Esophagus muscularis mucosa (tissue), 4 donors: ENCODE data around the gene WNT3. TPM values are rescaled to one million over a fixed set of nuclear protein-coding genes. Genes with fewer than 3 reads are reported as not detected.

Source experiments
- DNase-seq: peaks from one replicate; pipeline ENCODE4 v3.0.0-alpha.2; 2017; ENCODE audit errors: extremely low spot score
- H3K27ac ChIP-seq, 4 donors: fragments of 200-600 bp; sonication (generic); replicated peaks in 1 of 4; 1 replicate in 3 of 4; 2 replicates in 1 of 4; pipeline ENCODE4 v1.5.1; 2016 to 2019; ENCODE audit warnings: mild to moderate bottlenecking in 1 of 4
- H3K27me3 ChIP-seq, 4 donors: fragments of 200-600 bp; sonication (generic); one replicate each; pipeline versions ENCODE4 v1.5.1 to v1.6.0; 2016 to 2019
- H3K36me3 ChIP-seq, 4 donors: fragments of 200-600 bp; sonication (generic); one replicate each; pipeline ENCODE4 v1.5.1; 2016 to 2019
- H3K4me1 ChIP-seq, 4 donors: fragments of 200-600 bp; sonication (generic); one replicate each; pipeline ENCODE4 v1.5.1; 2016 to 2019
- H3K4me3 ChIP-seq, 4 donors: fragments of 200-600 bp; sonication (generic); 1 replicate in 2 of 4; 2 replicates in 2 of 4; pipeline ENCODE4 v1.5.1; 2016 to 2019; ENCODE audit warnings: mild to moderate bottlenecking in 4 of 4, moderate library complexity in 1 of 4
- H3K9me3 ChIP-seq, 4 donors: fragments of 200-600 bp; sonication (generic); 1 replicate in 3 of 4; 2 replicates in 1 of 4; pipeline ENCODE4 v1.5.1; 2016 to 2019
- EP300 ChIP-seq: sonication (generic); formaldehyde crosslinking; IDR thresholded peaks from one replicate; pipeline ENCODE4 v1.6.1; 2017; ENCODE audit warnings: antibody characterized with exemption
- POLR2A ChIP-seq: fragments of 450-650 bp; IDR thresholded peaks from one replicate; pipeline ENCODE4 v1.6.1; 2017; ENCODE audit warnings: antibody characterized with exemption, moderate library complexity, mild to moderate bottlenecking, low read depth
- POLR2AphosphoS5 ChIP-seq, 2 donors: sonication (generic); formaldehyde crosslinking; IDR thresholded peaks; one replicate each; pipeline ENCODE4 v1.6.1; 2017; ENCODE audit warnings: antibody characterized with exemption in 2 of 2
- WGBS: methylation state at CpG from one replicate; pipeline ENCODE4 v1.1.5; 2018; 5-methylcytosine and 5-hydroxymethylcytosine counted together
- intact Hi-C: fragments of 100-400 bp; cut with DNase I; formaldehyde crosslinking; loops from one replicate; pipeline ENCODE4 v1.15.1; 2023
- total RNA-seq, 4 donors: library from RNA; depleted of rRNA; stranded (reverse); fragments of >200 nt; gene quantifications; one replicate each; pipeline versions ENCODE4 v1.1.0 to v1.2.1, GENCODE V29; 2016
- TF ChIP-seq, protein P1 (sequence below), 3 experiments: fragments of 200-600 bp in 2 of 3; fragments of 450-650 bp in 1 of 3; sonication (generic) in 2 of 3; IDR thresholded peaks; one replicate each; pipeline ENCODE4 v1.5.1; 2017 to 2019; ENCODE audit warnings: antibody characterized with exemption in 3 of 3, mild to moderate bottlenecking in 2 of 3, moderate library complexity in 1 of 3

WNT3 gene
- total RNA-seq, 4 donors from 2014 or later, result under 0.01 to 1.3 (median 1.1) TPM

- H3K27ac ChIP-seq, result no peak overlapping the region
- H3K4me1 ChIP-seq, result peaks cover 10 to 32% (median 27%) of the 10 kb centered on the region in 4 donors
- no peaks in the 10 kb centered on the region for H3K9me3 ChIP-seq
- no peak overlapping the region for H3K4me3 ChIP-seq
- H3K27me3 ChIP-seq, result peaks cover 0 to 45% (median 0%) of the 10 kb centered on the region in 4 donors
- TF ChIP-seq POLR2AphosphoS5 (IDR thresholded peaks at IDR 0.05), result no peak
- TF ChIP-seq EP300, result no peak
- TF ChIP-seq, protein P1, sequence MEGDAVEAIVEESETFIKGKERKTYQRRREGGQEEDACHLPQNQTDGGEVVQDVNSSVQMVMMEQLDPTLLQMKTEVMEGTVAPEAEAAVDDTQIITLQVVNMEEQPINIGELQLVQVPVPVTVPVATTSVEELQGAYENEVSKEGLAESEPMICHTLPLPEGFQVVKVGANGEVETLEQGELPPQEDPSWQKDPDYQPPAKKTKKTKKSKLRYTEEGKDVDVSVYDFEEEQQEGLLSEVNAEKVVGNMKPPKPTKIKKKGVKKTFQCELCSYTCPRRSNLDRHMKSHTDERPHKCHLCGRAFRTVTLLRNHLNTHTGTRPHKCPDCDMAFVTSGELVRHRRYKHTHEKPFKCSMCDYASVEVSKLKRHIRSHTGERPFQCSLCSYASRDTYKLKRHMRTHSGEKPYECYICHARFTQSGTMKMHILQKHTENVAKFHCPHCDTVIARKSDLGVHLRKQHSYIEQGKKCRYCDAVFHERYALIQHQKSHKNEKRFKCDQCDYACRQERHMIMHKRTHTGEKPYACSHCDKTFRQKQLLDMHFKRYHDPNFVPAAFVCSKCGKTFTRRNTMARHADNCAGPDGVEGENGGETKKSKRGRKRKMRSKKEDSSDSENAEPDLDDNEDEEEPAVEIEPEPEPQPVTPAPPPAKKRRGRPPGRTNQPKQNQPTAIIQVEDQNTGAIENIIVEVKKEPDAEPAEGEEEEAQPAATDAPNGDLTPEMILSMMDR (IDR thresholded peaks at IDR 0.05), result no peak
- no peak for TF ChIP-seq POLR2A
- 70% methylated on average over 2 of the region's 6 CpGs for WGBS
- intact Hi-C loops, result no loop called here
- DNase-seq, result no peak
- H3K36me3 ChIP-seq, result no peaks in the 10 kb centered on the region
These were observed 45.3 kb downstream of the WNT3 start for GRCh38 chr17:46773221-46773605.

DNA sequence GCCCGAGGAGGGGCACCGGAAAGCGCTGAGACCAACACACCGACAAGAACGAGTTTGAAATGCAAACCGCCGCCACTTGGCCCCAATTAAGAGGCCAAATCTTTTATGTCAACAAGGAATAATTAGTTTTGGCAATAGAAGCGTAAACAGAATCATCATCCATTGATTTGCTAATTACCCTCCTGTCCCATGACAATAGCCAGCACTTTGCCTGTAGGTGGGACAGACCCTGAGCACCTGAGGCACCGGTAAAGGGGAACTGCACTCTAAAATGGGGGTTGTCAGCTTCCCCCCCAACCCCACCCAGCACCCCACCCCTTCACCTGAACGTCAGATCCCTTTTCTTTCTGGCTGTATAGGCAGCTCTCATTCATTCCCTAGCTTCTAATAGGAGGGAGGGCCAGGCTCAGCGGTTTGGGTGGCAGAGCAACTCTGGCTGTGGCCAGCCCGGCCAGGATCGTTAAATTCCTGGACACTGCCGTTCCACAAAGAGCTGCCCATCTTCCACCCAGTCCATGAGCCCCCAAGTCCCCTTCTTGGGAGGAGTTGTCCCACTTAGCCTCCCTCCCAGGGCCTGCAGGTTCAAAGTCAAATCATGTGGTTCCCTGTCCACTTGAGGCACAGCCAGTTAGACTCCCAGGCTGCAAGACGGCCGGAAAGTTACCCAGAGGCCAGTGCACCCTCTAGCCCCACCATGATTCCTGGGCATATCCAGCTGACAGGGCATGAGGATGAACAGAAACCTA lies 45.8 kb downstream of the WNT3 start:
- Histone ChIP-seq H3K9me3 (no peaks in the 10 kb centered on the region), H3K4me3 (peak overlapping the region; percentile 64 to 84 (median 70)), H3K4me1 (peaks cover 10 to 32% (median 27%) of the 10 kb centered on the region in 4 donors), H3K27ac (no peak overlapping the region), H3K36me3 (no peaks in the 10 kb centered on the region), H3K27me3 (peaks cover 0 to 45% (median 0%) of the 10 kb centered on the region in 4 donors)
- intact Hi-C loops, result no loop called here
- no peak for DNase-seq
- 31% methylated on average over 16 of the region's 16 CpGs for WGBS
- TF ChIP-seq EP300 (no peak), POLR2A (no peak), POLR2AphosphoS5 (IDR thresholded peaks at IDR 0.05) (no peak)
- TF ChIP-seq, protein P1 (IDR thresholded peaks at IDR 0.05), result no peak

GRCh38 chr17:46771561-46772474 lies 46.7 kb downstream of the WNT3 start:
- H3K4me1 ChIP-seq, result peaks cover 10 to 32% (median 27%) of the 10 kb centered on the region in 4 donors
- intact Hi-C loops, result no loop called here
- no peaks in the 10 kb centered on the region for H3K36me3 ChIP-seq
- H3K4me3 ChIP-seq, result peak overlapping the region; percentile 64 to 84 (median 70)
- peak in 1 of 2 donors; percentile 13 for TF ChIP-seq POLR2AphosphoS5 (IDR thresholded peaks at IDR 0.05)
- TF ChIP-seq, protein P1 (IDR thresholded peaks at IDR 0.05), result no peak
- WGBS, result 4% methylated on average over 41 of the region's 135 CpGs
- H3K27ac ChIP-seq, result peak overlapping the region; percentile 71 to 81 (median 78)
- DNase-seq, result no peak
- H3K27me3 ChIP-seq, result peaks cover 0 to 41% (median 0%) of the 10 kb centered on the region in 4 donors
- no peaks in the 10 kb centered on the region for H3K9me3 ChIP-seq

DNA sequence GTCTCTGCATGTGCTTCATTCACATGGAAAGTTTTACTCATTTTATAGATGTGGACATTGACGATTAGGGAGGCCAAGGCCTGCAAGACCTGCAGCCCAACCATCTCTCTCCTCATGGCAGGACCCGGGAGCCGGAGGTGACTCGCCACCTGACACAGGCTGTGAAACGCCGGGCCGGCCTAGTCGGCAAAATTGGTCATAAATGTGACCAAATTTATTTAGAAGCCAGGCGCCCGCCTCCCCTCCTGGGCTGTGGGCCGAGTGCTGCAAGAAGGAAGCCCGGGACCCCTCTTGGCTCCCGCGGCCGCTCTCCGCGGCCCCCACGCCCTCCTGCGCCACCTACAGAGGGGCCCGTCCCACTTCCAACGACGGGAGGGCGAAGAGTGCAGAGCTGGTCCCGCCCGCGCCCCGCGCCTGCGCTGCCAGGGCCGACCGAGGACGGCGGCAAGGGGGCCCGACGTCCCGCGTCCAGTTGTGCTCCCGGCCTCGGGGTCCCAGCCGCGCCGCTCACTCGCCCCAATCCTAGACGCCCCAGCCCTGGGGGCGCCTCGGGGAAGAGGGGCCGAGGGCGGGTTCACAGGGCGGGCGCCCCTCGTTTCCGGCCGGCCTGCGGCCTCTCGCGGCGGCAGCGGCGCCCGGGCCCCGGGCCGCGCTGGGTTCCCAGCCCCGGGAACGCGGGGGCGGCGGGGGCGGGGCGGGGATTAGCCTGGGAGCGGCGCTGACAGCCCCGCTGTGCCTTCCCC lies 47.5 kb downstream of the WNT3 start:
- Histone ChIP-seq H3K27ac (peak overlapping the region; percentile 71 to 81 (median 78)), H3K27me3 (peaks cover 0 to 33% (median 0%) of the 10 kb centered on the region in 4 donors), H3K4me1 (peaks cover 10 to 32% (median 27%) of the 10 kb centered on the region in 4 donors), H3K9me3 (no peaks in the 10 kb centered on the region), H3K36me3 (no peaks in the 10 kb centered on the region), H3K4me3 (peak overlapping the region; percentile 64 to 84 (median 70))
- WGBS, result 11% methylated on average over 8 of the region's 73 CpGs
- TF ChIP-seq, protein P1 (IDR thresholded peaks at IDR 0.05), result no peak
- TF ChIP-seq POLR2AphosphoS5 (IDR thresholded peaks at IDR 0.05), result peak in 1 of 2 donors; percentile 36
- intact Hi-C loops, result no loop called here
- no peak for DNase-seq
